NOMO-1 treated with DMSO at 0.1 percent for 48 hours (cell line): Measurements from ENCODE around the gene HNRNPA2B1.
"Not testable (repeated sequence)": the region's sequence is repeated elsewhere in the genome, so short reads cannot be mapped to it uniquely, and the experiment has no call there.

Experiments used
- DNase-seq: peaks from one replicate; lab custom pipeline; 2025; ENCODE audit not compliant: unreplicated experiment; lab: John Stamatoyannopoulos, UW

Gene HNRNPA2B1

DNA sequence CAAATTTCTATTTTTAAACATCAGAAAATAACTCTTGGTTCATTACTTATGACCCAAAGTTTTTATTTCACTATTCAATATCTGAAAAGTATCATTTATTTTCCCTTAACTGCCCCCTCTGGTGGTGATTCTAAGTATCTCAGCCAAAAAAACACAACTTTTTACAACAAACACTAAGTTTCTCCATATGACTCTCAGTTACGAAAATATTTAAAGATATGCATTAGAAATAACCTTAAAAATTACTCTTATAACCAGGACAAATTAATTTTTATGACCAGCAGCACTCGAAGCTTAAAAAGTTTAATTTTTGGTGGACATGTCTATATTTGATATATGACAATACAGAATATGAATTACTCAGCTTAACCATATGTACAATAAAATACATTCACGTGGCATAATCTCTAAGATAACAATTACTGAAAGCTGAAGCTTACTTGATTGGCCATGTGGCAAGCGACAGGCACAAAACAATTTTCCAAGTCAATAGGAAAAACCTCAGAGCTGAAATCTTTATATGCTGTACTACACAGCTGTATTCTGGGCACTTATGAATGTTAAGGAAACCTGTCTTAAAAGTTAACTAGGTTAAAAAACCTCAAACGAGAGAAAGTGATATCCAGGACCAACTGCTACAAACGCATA lies 2.3 kb downstream of the HNRNPA2B1 start:
- no peak for DNase-seq

DNA sequence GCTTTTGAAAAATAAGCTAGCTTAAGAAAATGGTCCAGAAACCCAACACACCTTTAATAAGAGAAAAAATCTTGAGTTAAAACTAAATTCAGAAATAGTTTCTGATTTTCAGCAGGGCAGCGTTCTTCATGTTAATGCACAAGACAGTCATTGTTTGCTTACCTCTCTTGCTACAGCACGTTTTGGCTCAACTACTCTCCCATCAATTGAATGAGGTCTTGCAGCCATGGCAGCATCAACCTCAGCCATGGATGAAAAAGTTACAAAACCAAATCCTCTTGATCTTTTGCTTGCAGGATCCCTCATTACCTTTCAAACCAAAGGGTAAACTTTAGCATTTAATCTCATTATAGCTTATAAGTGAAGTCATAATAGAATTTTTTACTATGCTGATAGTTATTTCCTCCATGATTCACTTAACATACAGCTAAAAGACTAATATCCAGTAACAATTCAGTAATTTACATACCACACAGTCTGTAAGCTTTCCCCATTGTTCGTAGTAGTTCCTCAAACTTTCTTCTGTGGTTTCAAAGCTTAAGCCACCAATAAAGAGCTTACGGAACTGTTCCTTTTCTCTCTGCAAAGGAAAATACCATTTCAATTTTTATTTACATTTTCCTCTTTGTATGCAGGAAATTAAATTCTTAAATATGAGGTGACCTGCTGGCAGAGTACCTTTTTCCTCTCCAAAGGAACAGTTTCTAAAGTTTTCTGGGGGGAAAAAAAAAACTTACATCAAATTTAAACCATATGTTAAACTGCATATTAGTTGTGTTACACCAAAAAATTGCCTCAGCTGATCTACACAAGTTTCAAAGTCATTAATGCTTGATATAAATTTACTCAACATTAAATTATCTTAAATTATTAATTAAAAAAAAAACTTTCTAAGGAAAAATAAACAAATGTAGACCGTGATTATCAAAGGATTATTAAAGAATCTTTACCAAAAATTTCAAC lies 3.1 kb downstream of the HNRNPA2B1 start:
- peak; percentile 92 for DNase-seq

DNA sequence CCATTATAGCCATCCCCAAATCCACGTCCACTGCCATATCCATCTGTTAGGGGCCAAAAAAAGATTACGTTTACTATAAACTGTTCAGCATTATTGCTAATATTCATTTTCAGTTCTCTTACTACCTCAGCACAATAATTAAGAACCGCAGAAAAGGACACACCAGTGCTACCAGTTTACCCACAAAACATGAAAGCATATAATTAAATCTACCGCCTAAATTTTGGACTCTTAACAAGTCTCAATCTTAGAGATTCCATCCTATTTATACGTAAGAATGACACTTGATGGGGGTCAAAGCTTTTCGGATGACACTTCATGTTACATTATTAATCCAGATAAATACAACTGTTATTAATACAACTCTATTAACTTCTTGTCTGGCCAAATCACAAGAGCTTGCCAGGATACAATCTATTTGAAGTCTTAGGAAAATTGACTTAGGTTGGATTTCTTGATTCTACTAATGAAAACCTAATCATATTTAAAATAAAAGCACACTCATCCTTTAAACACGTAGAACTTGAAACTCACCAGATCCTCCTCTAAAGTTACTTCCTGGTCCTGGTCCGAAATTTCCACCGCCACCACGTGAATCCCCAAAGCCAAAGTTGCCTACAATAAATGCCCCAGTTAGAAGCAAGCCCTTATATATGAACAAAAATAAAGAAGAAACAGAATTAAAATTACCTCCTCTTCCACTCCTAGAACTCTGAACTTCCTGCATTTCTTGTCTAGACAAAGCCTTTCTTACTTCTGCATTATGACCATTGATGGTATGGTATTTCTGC lies 4.5 kb downstream of the HNRNPA2B1 start:
- DNase-seq = no peak

DNA sequence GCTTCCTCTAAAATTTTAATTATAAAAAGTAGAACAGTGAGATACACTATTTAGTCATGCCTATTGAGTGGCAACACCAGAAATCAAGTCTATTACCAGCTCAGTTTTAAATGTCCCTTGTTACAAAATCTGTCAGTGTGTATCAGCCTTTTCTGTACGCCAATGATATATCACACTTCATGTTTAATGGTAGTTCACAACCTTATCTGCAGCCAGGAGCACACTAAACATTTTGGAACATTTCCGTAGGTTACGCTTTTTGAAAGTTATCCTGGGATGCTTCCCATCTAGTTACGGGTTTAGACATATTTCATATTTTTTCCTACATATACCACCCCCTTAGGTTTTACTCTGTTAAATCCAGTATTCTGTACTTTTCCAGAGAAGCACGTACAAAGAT lies 5.4 kb downstream of the HNRNPA2B1 start:
- no peak for DNase-seq

DNA sequence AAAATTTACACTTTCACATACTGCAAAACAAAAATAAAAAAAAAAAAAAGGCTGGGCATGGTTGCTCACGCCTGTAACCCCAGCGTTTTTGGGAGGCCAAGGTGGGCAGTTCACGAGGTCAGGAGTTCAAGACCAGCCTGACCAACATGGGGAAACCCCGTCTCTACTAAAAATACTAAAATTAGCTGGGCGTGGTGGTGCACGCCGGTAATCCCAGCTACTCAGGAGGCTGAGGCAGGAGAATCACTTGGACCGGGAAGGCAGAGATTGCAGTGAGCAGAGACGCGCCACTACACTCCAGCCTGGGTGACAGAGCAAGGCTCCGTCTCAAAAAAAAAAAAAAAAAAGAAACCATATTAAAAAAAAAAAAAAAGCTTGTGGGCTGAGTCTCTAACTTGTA lies 5.8 kb downstream of the HNRNPA2B1 start:
- DNase-seq = not testable (repeated sequence)

DNA sequence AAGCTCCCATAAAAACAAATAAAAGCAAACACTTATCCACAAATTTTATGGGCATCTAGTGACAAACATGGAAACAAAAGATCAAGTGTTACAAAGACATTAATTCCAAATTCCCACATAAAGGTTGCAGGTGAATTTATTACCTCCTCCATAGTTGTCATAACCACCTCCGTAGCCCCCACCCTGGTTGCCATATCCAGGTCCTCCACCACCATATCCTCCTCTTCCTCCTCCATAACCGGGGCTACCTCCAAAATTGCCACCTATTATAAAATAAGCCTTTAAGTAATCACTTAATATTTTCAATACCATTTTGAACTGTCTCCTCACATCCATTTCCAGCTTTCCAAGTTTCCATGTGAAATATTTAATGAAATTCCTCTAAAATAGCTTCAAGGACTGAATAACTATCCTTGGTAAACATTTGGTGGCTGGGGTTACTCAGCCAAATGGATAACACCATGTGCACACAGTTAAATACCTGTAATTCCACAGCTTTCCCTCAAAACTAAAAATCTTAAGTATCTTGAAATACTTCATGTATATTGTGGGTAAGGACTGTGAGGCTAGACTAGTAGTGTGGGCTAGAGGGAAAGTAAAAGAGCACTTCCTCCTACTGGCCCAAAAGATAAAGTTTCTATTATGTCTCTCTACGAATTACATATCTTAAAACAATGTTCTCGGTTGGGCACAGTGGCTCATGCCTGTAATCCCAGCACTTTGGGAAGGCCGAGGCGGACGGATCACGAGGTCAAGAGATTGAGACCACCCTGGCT lies 6.9 kb downstream of the HNRNPA2B1 start:
- DNase-seq = peak; percentile 31

DNA sequence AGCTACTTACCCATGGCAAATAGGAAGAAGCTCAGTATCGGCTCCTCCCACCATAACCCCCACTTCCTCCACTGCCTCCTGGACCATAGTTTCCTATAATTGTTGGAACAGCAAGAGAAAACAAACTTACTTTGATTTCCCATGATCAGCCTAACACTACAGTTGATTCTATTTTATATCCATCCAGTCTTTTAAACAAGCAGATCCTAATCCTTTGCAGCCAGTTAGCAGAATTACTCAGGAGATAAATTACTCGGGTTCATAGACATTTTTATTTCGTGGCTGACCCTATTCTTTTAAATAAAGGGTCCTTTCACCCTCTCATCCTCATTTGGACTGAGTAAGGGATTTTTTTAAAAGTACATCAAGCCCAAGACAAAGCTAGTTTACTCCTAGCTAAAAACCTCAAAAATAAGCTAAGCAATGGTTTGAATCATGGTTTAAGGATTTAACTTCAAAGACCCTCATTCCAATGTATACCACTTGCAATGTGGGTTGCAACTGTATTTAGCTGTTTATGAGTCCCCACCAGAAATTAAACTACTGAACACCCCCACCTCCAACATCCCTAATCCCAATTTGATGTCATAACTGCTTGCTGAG lies 8.0 kb downstream of the HNRNPA2B1 start:
- DNase-seq = no peak

DNA sequence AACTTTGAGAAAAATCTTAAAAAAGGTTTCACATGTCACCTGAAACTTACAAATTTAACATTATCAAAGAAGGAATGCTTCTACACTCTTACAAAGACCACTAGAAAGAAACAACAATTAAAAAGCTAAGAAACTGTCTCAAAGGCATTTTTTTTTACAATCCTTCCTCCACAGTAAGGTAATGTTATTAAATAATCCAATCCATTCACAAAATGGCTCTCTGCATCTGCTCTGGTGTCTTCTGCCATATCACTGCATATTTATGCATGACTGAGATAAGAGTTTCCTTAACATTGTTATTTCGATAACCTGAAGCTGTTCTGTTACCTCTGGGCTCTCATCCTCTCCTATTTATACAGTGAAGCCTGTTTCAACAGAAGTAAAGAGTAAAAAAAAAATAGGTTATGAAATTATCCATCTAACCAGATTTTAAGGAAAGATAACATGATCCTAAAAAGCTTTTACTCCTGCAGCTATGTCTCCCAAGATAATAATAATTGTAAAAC lies 8.5 kb downstream of the HNRNPA2B1 start:
- no peak for DNase-seq

DNA sequence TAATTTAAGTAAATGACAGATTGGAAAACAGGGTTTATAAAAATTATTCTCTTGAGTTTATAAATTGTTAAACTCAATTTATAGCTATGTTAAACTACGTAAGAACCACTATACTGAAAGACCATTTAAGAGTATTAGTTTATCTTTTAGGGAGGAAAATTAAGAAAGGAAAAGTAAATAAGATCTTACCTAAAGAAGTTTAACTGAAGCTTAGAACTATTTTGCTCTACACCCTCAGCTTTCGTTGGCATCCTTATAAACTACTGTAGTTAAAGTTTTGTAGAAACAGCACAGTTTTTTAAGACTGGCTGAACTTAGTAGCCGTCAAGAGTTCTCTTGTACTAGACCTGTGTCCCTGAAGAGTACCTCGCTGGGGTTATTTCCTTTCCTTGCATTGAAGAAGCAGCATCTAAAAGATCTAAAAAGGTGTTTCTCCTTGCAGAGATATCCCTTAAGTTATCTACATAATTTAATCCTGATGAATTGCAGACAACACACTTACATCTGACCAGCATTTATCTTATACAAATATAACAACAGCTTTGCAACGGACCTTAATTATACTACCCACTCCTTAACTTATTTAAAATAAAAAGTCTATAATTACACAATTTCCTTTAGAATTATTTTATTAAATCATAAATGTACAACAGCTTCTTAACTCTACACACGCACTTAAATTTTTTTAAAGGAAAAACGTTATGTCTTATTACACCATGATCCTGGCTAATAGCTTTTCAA lies 9.1 kb downstream of the HNRNPA2B1 start:
- DNase-seq = no peak

DNA sequence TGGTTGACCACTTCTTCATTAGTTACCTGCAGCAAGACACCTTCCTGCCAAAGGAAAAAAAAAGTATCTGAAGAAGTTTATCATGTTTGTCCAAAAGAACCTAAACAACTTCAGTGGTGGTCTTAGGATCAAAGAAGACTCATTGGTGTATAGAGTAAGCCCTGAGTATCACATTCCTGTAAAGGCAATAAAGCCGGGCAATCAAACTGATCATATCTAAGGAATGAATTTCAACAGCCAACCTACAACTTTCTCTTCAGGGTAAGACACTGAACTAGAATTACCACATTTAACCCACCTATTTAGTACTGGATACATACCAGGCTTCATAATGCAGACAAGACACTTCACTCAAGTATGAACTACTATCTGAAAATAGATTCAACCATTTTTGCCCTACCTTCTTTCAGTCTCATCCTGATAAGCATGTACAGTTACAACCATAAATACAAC lies 10.1 kb downstream of the HNRNPA2B1 start:
- DNase-seq = no peak

DNA sequence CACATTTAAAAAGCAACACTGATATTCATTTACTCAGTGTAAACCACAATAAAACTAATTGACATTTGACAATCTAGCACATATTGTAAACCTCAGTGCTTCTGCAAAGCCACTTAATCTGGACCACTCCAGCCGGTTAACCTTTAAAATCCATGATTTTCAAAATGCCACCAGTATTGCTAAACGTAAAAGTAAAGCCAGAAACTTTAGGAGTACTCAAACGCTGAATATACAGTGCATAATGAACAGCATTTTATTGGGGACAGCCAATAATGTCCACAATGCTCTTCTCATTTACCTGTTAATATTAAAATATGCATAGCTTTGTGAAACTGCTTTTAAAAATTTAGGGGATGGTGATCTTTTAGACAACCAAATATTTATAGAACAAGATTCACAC lies 10.8 kb downstream of the HNRNPA2B1 start:
- DNase-seq = no peak

DNA sequence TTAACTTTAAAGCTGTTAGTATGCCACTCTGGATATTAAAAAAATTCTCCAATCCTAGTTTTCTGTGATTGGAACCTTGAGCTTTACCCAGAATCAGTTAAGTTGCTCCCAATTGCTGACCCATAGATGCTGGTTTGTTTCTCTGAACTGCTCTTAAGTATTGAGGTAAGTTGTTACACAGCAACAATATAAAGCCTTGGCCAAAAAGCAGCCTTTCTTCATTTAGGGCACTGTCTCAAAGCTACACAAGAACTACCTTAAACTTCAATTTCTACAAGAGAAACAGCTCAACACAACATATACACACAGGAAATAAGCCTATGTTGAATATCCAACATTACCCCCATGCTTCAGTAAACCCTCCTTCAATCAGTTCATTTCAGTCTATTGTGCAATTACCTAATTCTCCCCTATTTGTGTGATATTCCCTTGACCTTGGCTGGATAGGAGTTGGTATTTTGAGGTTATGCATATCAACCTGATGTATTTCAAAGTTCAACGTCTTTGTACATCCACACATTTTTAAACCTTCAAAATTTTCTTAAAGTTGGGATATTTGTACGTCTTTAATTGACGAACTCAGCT lies 11.5 kb downstream of the HNRNPA2B1 start:
- DNase-seq = no peak

DNA sequence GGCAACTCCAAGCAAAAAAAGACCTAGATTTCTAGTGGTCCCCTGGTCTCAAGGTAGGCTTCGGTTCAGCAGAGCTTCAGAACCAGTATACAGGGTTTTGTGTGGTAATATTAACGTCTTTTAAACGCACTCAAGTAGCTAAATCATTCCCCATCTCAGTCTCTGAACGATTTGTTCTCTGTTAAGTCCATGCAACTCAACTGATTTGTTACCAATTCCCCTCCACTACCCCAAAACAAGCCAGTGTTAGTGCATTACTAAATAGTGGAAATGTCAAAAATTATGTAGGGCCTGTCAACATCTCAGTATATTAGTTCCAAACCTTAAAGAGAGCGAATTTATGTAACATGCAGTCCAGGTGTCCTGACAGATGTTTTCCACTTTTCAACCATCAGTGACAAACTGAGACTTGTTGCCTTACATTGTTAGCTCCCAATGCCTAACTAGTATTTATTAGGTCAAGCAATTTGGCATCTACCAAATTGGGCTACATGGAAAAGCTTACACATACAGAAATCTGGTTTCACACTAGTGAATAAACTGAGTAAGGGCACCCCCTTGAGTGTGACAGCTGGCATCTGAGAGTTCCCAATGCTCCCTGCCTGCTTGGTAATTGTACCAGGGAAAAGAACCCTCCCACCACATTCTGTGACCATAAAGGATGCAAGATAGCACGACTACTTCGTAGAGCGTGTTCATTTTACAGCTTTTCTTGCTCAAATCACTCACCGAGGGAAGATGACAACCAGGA lies 12.2 kb downstream of the HNRNPA2B1 start:
- no peak for DNase-seq

DNA sequence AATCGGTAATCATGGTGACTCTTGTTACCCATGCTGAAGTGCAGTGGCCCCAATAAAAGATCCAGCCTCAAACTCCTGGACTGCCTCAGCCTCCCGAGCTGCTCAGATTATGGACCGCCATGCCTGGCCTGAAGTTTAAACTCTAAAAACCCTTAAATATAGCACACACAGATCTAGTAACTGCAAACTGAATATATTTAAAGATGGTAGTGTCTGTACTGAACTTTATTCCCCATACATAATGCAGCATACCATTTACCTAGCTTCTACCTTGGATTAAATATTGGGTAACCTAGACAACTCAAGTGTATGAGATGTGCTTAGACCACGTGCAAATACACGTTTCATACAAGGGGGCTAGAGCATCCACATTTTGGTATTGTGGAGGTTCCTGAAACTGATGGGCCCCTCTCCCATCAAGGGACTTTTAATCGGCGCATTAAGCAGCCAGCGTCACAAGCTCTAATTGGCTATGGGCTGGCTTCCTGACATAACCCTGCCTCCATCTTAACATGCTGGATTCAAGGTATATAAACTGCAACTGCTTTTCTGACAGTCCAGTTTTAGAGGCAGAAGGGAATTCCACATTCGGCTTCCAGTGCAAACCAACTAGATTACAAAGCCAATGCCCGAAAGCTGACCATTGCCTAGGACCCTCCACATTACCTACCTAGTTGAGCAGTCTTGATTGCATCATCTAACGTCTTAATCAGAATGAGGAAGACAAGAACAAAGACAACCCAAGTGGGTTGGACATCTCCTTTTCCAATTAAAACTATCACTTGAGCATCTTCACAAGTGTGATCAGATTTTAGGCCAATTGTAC lies 13.0 kb downstream of the HNRNPA2B1 start:
- peak; percentile 68 for DNase-seq

DNA sequence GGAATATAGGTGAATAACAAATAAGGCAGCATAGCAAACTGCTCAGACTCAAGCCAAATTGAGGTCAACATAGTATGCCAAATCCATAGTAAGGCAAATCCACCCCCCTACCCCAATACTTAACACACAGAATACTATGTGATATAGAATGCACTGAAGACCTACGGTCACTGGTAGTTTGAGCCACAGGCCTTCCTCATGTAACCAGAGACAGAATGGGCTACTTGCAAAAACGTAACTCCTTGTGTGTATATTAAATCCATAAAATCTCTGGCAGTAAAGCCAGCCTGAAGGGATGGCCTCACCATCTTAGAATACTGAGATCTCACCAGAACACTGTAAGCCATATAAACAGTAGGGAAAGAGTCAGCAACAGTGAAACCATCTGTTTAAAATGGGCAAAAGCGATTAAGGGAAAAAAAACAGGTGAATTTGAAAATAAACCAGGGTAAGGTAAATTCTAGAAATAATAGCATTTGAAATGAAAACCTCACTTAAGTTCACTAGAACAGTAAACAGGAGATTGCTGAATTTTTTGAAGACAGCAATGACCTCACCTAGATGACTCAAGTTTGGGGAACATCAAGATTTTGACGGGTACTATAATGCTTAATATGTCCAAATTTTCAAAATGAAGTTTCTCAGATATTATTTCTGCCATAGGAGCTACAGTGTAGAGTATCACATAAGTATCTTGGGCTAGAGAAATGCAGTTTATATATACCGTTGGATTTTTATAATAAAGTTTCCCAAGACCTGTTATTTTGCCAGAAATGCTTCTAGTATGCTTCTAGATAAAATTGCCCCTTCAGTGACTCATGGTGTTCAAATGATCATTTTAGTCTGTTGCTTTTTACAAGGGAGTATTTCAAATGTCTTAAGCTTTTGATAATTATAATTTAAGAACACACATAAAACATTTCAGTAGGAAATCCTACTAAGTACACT lies 13.9 kb downstream of the HNRNPA2B1 start:
- no peak for DNase-seq

DNA sequence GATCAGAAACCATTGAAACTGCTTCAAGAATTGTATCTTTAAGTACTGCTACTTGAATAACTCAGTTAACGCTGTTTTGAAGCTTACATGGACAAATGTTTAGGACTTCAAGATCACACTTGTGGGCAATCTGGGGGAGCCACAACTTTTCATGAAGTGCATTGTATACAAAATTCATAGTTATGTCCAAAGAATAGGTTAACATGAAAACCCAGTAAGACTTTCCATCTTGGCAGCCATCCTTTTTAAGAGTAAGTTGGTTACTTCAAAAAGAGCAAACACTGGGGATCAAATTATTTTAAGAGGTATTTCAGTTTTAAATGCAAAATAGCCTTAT lies 14.7 kb downstream of the HNRNPA2B1 start:
- no peak for DNase-seq
